Ovary (tissue), 9 donors: ENCODE data around the gene ECI1. TPM values are rescaled to one million over a fixed set of nuclear protein-coding genes. Genes with fewer than 3 reads are reported as not detected.
"Not testable (repeated sequence)": the region's sequence is repeated elsewhere in the genome, so short reads cannot be mapped to it uniquely, and the experiment has no call there.

Experiments
- DNase-seq, 5 donors: peaks; one replicate each; pipeline ENCODE4 v3.0.0-alpha.2; 2019 to 2020
- H3K27ac ChIP-seq, 2 donors: fragments of 200-600 bp; one replicate each; pipeline versions ENCODE4 v1.5.1 to v1.8.0; 2019 to 2022
- H3K27me3 ChIP-seq: fragments of 200-600 bp; one replicate; pipeline ENCODE4 v1.8.0; 2022
- H3K36me3 ChIP-seq: fragments of 200-600 bp; sonication (generic); one replicate; pipeline ENCODE4 v1.5.1; 2019
- H3K4me1 ChIP-seq: one replicate; pipeline ENCODE4 v1.8.1; 2013; ENCODE audit warnings: mild to moderate bottlenecking, moderate library complexity; ENCODE audit not compliant: insufficient read depth
- H3K4me3 ChIP-seq: fragments of 200-600 bp; sonication (generic); one replicate; pipeline ENCODE4 v1.5.1; 2017
- H3K9me3 ChIP-seq, 2 donors: fragments of 200-600 bp in 1 of 2; sonication (generic) in 1 of 2; one replicate each; pipeline versions ENCODE4 v1.5.1 to v1.8.1; 2013 to 2019; ENCODE audit warnings: mild to moderate bottlenecking in 1 of 2, moderate library complexity in 1 of 2
- EP300 ChIP-seq: sonication (generic); formaldehyde crosslinking; IDR thresholded peaks from one replicate; pipeline ENCODE4 v1.6.1; 2017; ENCODE audit warnings: antibody characterized with exemption
- POLR2A ChIP-seq: fragments of 450-650 bp; IDR thresholded peaks from one replicate; pipeline ENCODE4 v1.6.1; 2017; ENCODE audit warnings: antibody characterized with exemption, mild to moderate bottlenecking, moderate library complexity
- WGBS, 3 donors: extraction: QIAGEN DNeasy Blood & Tissue Kit in 1 of 3; methylation state at CpG; one replicate each; pipeline versions ENCODE4 v1.1.5 to v1.1.7; 2013 to 2017; 5-methylcytosine and 5-hydroxymethylcytosine counted together
- intact Hi-C, 4 donors: fragments of 100-400 bp; cut with DNase I; formaldehyde crosslinking; loops; one replicate each; pipeline versions ENCODE4 v1.11.0 to v1.15.1; 2022 to 2023
- polyA plus RNA-seq, 2 donors: library from polyadenylated mRNA; stranded (reverse); fragments of 200-250 nt in 1 of 2; fragments of 350-450 nt in 1 of 2; fragmentation: Illumina TruSeq in 1 of 2; extraction: RNeasy Lipid Tissue Mini Kit (QIAGEN cat#74804) in 1 of 2; gene quantifications; one replicate each; pipeline ENCODE4 v1.2.3, GENCODE V29; 2013 to 2014
- total RNA-seq, 7 donors: library from RNA; depleted of rRNA in 2 of 7; stranded (reverse); fragments of >200 nt in 2 of 7; fragmentation: NEBNext Ultra II Directional in 3 of 7; extraction: Animal tissue kit (Norgen Biotek cat#: 25700) in 3 of 7; gene quantifications; one replicate each; pipeline versions ENCODE4 v1.1.0 to v1.2.4, GENCODE V29; 2016 to 2023
- TF ChIP-seq, protein P1 (sequence below), 3 donors: fragments of 450-650 bp in 2 of 3; fragments of 200-600 bp in 1 of 3; IDR thresholded peaks; one replicate each; pipeline versions ENCODE4 v1.5.1 to v1.8.0; 2016 to 2022; ENCODE audit warnings: antibody characterized with exemption in 3 of 3, mild to moderate bottlenecking in 1 of 3
- donor health status: DM: no; HTN: no; CAD: no; lungs with moderate emphysema.
- donor health status: DM: no; HTN: no; CAD: no.
- donor health status: Bipolar disorder and iron deficiency.
- donor health status: DM: yes; HTN: yes; CAD: no.
- donor health status: DM: no; HTN: no; CAD: no.
- donor health status: DM: yes; HTN: yes; CAD: no.

The ECI1 gene
- total and polyA plus RNA-seq, 9 donors = 3.1 to 66.3 (median 48.1) TPM

DNA sequence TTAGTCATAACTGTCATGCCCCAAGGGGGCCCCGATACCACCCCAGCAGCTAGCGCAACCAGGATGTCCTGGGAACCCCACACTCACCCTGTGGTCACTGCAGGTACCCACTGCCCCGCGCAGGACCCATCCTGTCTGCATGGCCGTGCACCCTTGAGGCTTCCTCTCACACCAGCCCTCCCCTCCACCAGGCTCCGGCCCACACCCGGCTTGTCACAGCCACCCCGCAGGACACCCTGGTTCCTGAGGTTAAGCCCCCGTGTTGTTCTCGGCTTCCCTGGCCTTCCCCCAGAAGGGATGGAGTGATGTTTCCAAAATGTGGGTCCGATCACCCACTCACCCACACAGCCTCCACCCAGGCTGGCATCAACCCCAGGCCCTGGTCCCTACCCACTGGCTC lies 7.6 kb downstream of the ECI1 start:
- 93 to 95% (median 94%) methylated on average over 11 of the region's 11 CpGs for WGBS, 3 donors
- no peak for DNase-seq
- Histone ChIP-seq H3K4me1 (no peaks in the 10 kb centered on the region), H3K36me3 (no peaks in the 10 kb centered on the region), H3K9me3 (no peaks in the 10 kb centered on the region), H3K27me3 (no peaks in the 10 kb centered on the region), H3K4me3 (no peak overlapping the region), H3K27ac (no peak overlapping the region)
- intact Hi-C loops = no loop called here
- TF ChIP-seq, protein P1, sequence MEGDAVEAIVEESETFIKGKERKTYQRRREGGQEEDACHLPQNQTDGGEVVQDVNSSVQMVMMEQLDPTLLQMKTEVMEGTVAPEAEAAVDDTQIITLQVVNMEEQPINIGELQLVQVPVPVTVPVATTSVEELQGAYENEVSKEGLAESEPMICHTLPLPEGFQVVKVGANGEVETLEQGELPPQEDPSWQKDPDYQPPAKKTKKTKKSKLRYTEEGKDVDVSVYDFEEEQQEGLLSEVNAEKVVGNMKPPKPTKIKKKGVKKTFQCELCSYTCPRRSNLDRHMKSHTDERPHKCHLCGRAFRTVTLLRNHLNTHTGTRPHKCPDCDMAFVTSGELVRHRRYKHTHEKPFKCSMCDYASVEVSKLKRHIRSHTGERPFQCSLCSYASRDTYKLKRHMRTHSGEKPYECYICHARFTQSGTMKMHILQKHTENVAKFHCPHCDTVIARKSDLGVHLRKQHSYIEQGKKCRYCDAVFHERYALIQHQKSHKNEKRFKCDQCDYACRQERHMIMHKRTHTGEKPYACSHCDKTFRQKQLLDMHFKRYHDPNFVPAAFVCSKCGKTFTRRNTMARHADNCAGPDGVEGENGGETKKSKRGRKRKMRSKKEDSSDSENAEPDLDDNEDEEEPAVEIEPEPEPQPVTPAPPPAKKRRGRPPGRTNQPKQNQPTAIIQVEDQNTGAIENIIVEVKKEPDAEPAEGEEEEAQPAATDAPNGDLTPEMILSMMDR (IDR thresholded peaks at IDR 0.05) = no peak
- TF ChIP-seq EP300 (no peak), POLR2A (no peak)

GRCh38 chr16:2243031-2243528 lies 8.3 kb downstream of the ECI1 start:
- Histone ChIP-seq H3K4me3 (no peak overlapping the region), H3K27me3 (no peaks in the 10 kb centered on the region), H3K36me3 (no peaks in the 10 kb centered on the region), H3K4me1 (no peaks in the 10 kb centered on the region), H3K27ac (no peak overlapping the region), H3K9me3 (no peaks in the 10 kb centered on the region)
- intact Hi-C loops = no loop called here
- 95% methylated on average over 19 of the region's 19 CpGs for WGBS, 3 donors
- TF ChIP-seq EP300 (no peak), POLR2A (no peak)
- TF ChIP-seq, protein P1 (IDR thresholded peaks at IDR 0.05) = no peak
- no peak for DNase-seq

DNA sequence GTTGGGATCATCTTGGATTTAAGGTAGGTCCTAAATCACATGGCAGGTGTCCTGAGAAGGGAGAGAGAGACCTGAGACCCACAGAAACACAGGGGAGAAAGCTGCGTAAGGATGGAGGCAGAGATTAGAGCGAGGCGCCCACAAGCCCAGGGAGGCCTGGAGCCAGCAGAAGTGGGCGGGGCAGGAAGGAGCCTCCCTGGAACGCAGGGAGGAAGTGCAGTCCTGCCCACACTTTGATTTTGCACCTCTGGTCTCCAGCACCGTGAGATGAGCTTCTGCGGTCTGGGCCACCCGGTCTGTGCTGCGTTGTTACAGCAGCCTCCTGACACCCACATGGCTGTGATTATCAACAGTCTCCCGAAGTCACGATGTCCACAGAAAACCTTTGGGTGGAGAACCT lies 8.8 kb downstream of the ECI1 start:
- TF ChIP-seq EP300 = no peak
- intact Hi-C loops = no loop called here

GRCh38 chr16:2240331-2240730 lies 11.1 kb downstream of the ECI1 start:
- H3K9me3 ChIP-seq, H3K27ac ChIP-seq, H3K4me1 ChIP-seq, H3K27me3 ChIP-seq, DNase-seq, intact Hi-C loops, H3K4me3 ChIP-seq, H3K36me3 ChIP-seq: not testable (repeated sequence)
- 74 to 77% (median 75%) methylated on average over 9 of the region's 9 CpGs for WGBS, 3 donors

More for the DNA sequence above, 8.8 kb downstream of the ECI1 start:
- H3K36me3 ChIP-seq = no peaks in the 10 kb centered on the region
- WGBS, 3 donors = 81 to 84% (median 81%) methylated on average over 11 of the region's 11 CpGs
- H3K27ac ChIP-seq = no peak overlapping the region
- H3K27me3 ChIP-seq = no peaks in the 10 kb centered on the region
- H3K4me3 ChIP-seq = no peak overlapping the region
- H3K9me3 ChIP-seq = peaks cover 0 to under 1% of the 10 kb centered on the region in 2 donors
- DNase-seq = no peak
- no peaks in the 10 kb centered on the region for H3K4me1 ChIP-seq

DNA sequence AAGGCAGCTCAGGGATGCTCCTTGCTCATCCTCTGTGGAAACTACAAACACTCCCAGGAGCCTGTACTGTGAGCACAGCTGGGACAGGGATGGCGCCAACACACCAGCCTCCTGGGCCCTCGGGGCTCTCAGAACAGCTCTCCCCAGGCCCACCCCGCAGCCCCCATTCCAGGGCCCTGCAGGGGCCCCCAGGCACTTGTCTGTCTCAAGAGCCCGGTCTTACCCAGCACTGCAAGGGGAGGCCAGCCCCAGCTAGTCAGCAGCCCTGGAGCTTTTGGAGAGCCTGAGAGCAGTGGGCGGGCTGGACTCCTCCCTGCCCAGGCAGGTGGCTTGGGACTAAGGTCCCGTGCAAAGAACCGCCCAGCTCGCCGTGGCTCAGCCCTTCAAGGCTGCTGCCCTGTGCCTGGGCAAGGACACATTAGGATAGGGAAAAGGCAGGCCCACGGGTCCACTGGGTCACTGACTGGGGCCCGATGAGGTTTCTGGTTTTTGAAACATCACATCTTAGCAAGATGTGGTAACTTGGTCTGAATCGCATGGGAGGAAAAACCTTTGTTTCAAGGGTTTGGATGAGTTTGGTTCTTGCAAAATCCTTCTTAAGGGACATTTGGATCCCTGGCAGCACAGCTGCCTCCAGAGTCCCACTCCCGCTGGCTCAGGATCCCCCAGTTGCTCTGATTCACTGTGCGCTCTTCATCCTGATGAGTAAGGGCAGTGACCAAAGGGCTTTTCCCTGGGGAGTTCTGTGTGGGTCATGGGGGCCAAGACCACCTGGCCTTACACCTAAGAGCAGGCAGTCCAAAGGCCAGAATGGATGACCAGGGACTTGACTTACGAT lies 12.3 kb downstream of the ECI1 start:
- Histone ChIP-seq H3K27me3 (no peaks in the 10 kb centered on the region), H3K36me3 (no peaks in the 10 kb centered on the region), H3K4me1 (peaks cover 7% of the 10 kb centered on the region), H3K4me3 (no peak overlapping the region), H3K27ac (no peak overlapping the region), H3K9me3 (peaks cover 0 to 3% of the 10 kb centered on the region in 2 donors)
- intact Hi-C loops = no loop called here
- TF ChIP-seq POLR2A = no peak
- no peak for TF ChIP-seq EP300
- TF ChIP-seq, protein P1 (IDR thresholded peaks at IDR 0.05) = no peak
- DNase-seq = no peak
- WGBS, 3 donors = 64 to 78% (median 74%) methylated on average over 13 to 15 of the region's 15 CpGs
